Muscle layer of duodenum (tissue), 2 donors: ENCODE measurements around the gene MGP.

Experiments used
- H3K27ac ChIP-seq: one replicate; pipeline ENCODE4 v1.7.0; 2013; ENCODE audit warnings: mild to moderate bottlenecking, low read length
- H3K27me3 ChIP-seq: one replicate; pipeline ENCODE4 v1.7.0; 2013; ENCODE audit warnings: low read depth, mild to moderate bottlenecking, control low read depth, low read length
- H3K36me3 ChIP-seq, 2 donors: one replicate each; pipeline ENCODE4 v1.7.0; 2013; ENCODE audit warnings: low read length in 2 of 2, control low read depth in 1 of 2, mild to moderate bottlenecking in 1 of 2; ENCODE audit not compliant: insufficient read depth in 2 of 2, control insufficient read depth in 1 of 2
- H3K4me1 ChIP-seq, 2 donors: one replicate each; pipeline ENCODE4 v1.7.0; 2013; ENCODE audit warnings: low read length in 2 of 2, mild to moderate bottlenecking in 2 of 2, control low read depth in 1 of 2, moderate library complexity in 1 of 2; ENCODE audit not compliant: insufficient read depth in 2 of 2, control insufficient read depth in 1 of 2
- H3K4me3 ChIP-seq, 2 donors: one replicate each; pipeline ENCODE4 v1.7.0; 2013; ENCODE audit warnings: low read length in 2 of 2, low read depth in 1 of 2, mild to moderate bottlenecking in 1 of 2
- H3K9me3 ChIP-seq, 2 donors: one replicate each; pipeline ENCODE4 v1.7.0; 2013; ENCODE audit warnings: low read length in 2 of 2, control low read depth in 1 of 2, mild to moderate bottlenecking in 1 of 2; ENCODE audit not compliant: control insufficient read depth in 1 of 2
- donor health status: healthy.

MGP gene

GRCh38 chr12:14854586-14855183 lies 31.0 kb downstream of the MGP start:
- H3K4me3 ChIP-seq = no peak overlapping the region
- H3K36me3 ChIP-seq = no peaks in the 10 kb centered on the region
- H3K27me3 ChIP-seq = no peaks in the 10 kb centered on the region
- no peaks in the 10 kb centered on the region for H3K4me1 ChIP-seq
- H3K9me3 ChIP-seq = no peaks in the 10 kb centered on the region
- no peak overlapping the region for H3K27ac ChIP-seq

- no peak overlapping the region for H3K27ac ChIP-seq
Measured at GRCh38 chr12:14853961-14854360, 31.7 kb downstream of the MGP start.

GRCh38 chr12:14852880-14853279 lies 32.8 kb downstream of the MGP start:
- H3K36me3 ChIP-seq = no peaks in the 10 kb centered on the region
- H3K9me3 ChIP-seq = no peaks in the 10 kb centered on the region
- no peak overlapping the region for H3K4me3 ChIP-seq
- no peaks in the 10 kb centered on the region for H3K27me3 ChIP-seq
- no peak overlapping the region for H3K27ac ChIP-seq
- H3K4me1 ChIP-seq = no peaks in the 10 kb centered on the region

More at GRCh38 chr12:14853961-14854360, 31.7 kb downstream of the MGP start:
- no peaks in the 10 kb centered on the region for H3K9me3 ChIP-seq
- H3K36me3 ChIP-seq = no peaks in the 10 kb centered on the region
- H3K4me3 ChIP-seq = no peak overlapping the region
- no peaks in the 10 kb centered on the region for H3K4me1 ChIP-seq
- no peaks in the 10 kb centered on the region for H3K27me3 ChIP-seq

- no peaks in the 10 kb centered on the region for H3K27me3 ChIP-seq
- no peaks in the 10 kb centered on the region for H3K4me1 ChIP-seq
- H3K36me3 ChIP-seq = no peaks in the 10 kb centered on the region
- H3K27ac ChIP-seq = no peak overlapping the region
- no peak overlapping the region for H3K4me3 ChIP-seq
- H3K9me3 ChIP-seq = no peaks in the 10 kb centered on the region
Measured at GRCh38 chr12:14850929-14851663, 34.6 kb downstream of the MGP start.

- Histone ChIP-seq H3K4me1 (peaks cover 0 to 5% of the 10 kb centered on the region in 2 donors), H3K9me3 (no peaks in the 10 kb centered on the region), H3K4me3 (no peak overlapping the region), H3K27me3 (no peaks in the 10 kb centered on the region), H3K27ac (no peak overlapping the region), H3K36me3 (no peaks in the 10 kb centered on the region)
Measured at GRCh38 chr12:14849661-14850060, 36.0 kb downstream of the MGP start.

- Histone ChIP-seq H3K4me1 (peaks cover 0 to 17% of the 10 kb centered on the region in 2 donors), H3K9me3 (no peaks in the 10 kb centered on the region), H3K27ac (no peak overlapping the region), H3K36me3 (no peaks in the 10 kb centered on the region), H3K4me3 (no peak overlapping the region), H3K27me3 (no peaks in the 10 kb centered on the region)
Measured at GRCh38 chr12:14846876-14847580, 38.6 kb downstream of the MGP start.

- Histone ChIP-seq H3K36me3 (no peaks in the 10 kb centered on the region), H3K4me3 (no peak overlapping the region), H3K9me3 (no peaks in the 10 kb centered on the region), H3K27ac (no peak overlapping the region), H3K4me1 (peaks cover 0 to 23% of the 10 kb centered on the region in 2 donors), H3K27me3 (no peaks in the 10 kb centered on the region)
Measured at GRCh38 chr12:14846042-14846587, 39.5 kb downstream of the MGP start.

GRCh38 chr12:14845350-14845750 lies 40.3 kb downstream of the MGP start:
- Histone ChIP-seq H3K9me3 (no peaks in the 10 kb centered on the region), H3K27ac (no peak overlapping the region), H3K4me3 (no peak overlapping the region), H3K27me3 (no peaks in the 10 kb centered on the region), H3K36me3 (no peaks in the 10 kb centered on the region), H3K4me1 (peaks cover 0 to 23% of the 10 kb centered on the region in 2 donors)

- H3K4me1 ChIP-seq = peaks cover 0 to 23% of the 10 kb centered on the region in 2 donors
- no peak overlapping the region for H3K27ac ChIP-seq
- no peak overlapping the region for H3K4me3 ChIP-seq
- H3K27me3 ChIP-seq = no peaks in the 10 kb centered on the region
- H3K9me3 ChIP-seq = no peaks in the 10 kb centered on the region
- H3K36me3 ChIP-seq = no peaks in the 10 kb centered on the region
Measured at GRCh38 chr12:14844401-14844800, 41.3 kb downstream of the MGP start.

GRCh38 chr12:14843425-14843887 lies 42.2 kb downstream of the MGP start, which contains the start of gene ART4:
ART4 (minus strand) TSS chr12:14843526; CDS start chr12:14843113, 413 bp downstream.
- no peaks in the 10 kb centered on the region for H3K27me3 ChIP-seq
- H3K9me3 ChIP-seq = no peaks in the 10 kb centered on the region
- H3K27ac ChIP-seq = peak within 1 kb of the TSS; percentile 16
- peaks cover 0 to 23% of the 10 kb centered on the region in 2 donors for H3K4me1 ChIP-seq
- no peaks in the 10 kb centered on the region for H3K36me3 ChIP-seq
- no peak within 1 kb of the TSS for H3K4me3 ChIP-seq

GRCh38 chr12:14842315-14842714 lies 43.3 kb downstream of the MGP start:
- peaks cover 0 to 23% of the 10 kb centered on the region in 2 donors for H3K4me1 ChIP-seq
- H3K27ac ChIP-seq = peak overlapping the region; percentile 16
- no peak overlapping the region for H3K4me3 ChIP-seq
- no peaks in the 10 kb centered on the region for H3K9me3 ChIP-seq
- no peaks in the 10 kb centered on the region for H3K36me3 ChIP-seq
- no peaks in the 10 kb centered on the region for H3K27me3 ChIP-seq
